Liver (tissue), 9 donors: ENCODE results near the gene MECP2. TPM values are rescaled to one million over a fixed set of nuclear protein-coding genes. Genes with fewer than 3 reads are reported as not detected.
A peak's percentile ranks its signal among the peaks of the same experiment; 100 is the strongest.

ENCODE experiments used
- DNase-seq: peaks from one replicate; pipeline ENCODE4 v3.0.0-alpha.2; 2017; ENCODE audit warnings: low spot score
- H3K27ac ChIP-seq, 2 donors: one replicate each; pipeline ENCODE4 v1.7.0; 2013; ENCODE audit warnings: inconsistent platforms in 2 of 2, low read length in 2 of 2, control low read depth in 1 of 2, low read depth in 1 of 2, mild to moderate bottlenecking in 1 of 2
- H3K27me3 ChIP-seq, 4 donors: one replicate each; pipeline versions ENCODE4 v1.6.1 to v1.7.0; 2013; ENCODE audit warnings: low read length in 3 of 4, inconsistent platforms in 1 of 4, mild to moderate bottlenecking in 1 of 4, moderate library complexity in 1 of 4; ENCODE audit not compliant: control insufficient read depth in 4 of 4, insufficient read depth in 4 of 4
- H3K36me3 ChIP-seq, 4 donors: one replicate each; pipeline versions ENCODE4 v1.6.1 to v1.7.0; 2013; ENCODE audit warnings: low read length in 3 of 4, mild to moderate bottlenecking in 3 of 4, low read depth in 1 of 4, moderate library complexity in 1 of 4; ENCODE audit not compliant: control insufficient read depth in 4 of 4, insufficient read depth in 3 of 4
- H3K4me1 ChIP-seq, 4 donors: one replicate each; pipeline versions ENCODE4 v1.6.1 to v1.7.0; 2013; ENCODE audit warnings: low read length in 3 of 4, mild to moderate bottlenecking in 3 of 4, moderate library complexity in 1 of 4; ENCODE audit not compliant: control insufficient read depth in 4 of 4, insufficient read depth in 4 of 4
- H3K4me3 ChIP-seq, 3 donors: one replicate each; pipeline versions ENCODE4 v1.6.1 to v1.7.0; 2013; ENCODE audit warnings: low read length in 3 of 3, control low read depth in 1 of 3, low read depth in 1 of 3, mild to moderate bottlenecking in 1 of 3
- H3K9ac ChIP-seq, 2 donors: one replicate each; pipeline ENCODE4 v1.7.0; 2013; ENCODE audit warnings: low read length in 2 of 2, mild to moderate bottlenecking in 2 of 2, moderate library complexity in 2 of 2, control low read depth in 1 of 2, low read depth in 1 of 2
- H3K9me3 ChIP-seq, 4 donors: one replicate each; pipeline versions ENCODE4 v1.6.1 to v1.7.0; 2013; ENCODE audit warnings: low read length in 3 of 4; ENCODE audit not compliant: control insufficient read depth in 4 of 4
- EGR1 ChIP-seq, 2 donors: IDR thresholded peaks; 2 replicates each; pipeline ENCODE4 v1.6.1; 2016 to 2018; ENCODE audit warnings: antibody characterized with exemption in 2 of 2, low read depth in 2 of 2
- FOXA1 ChIP-seq: IDR thresholded peaks from 2 replicates; pipeline ENCODE4 v1.6.1; 2016; ENCODE audit warnings: antibody characterized with exemption
- FOXA2 ChIP-seq: IDR thresholded peaks from 2 replicates; pipeline ENCODE4 v1.6.1; 2016; ENCODE audit warnings: antibody characterized with exemption
- GABPA ChIP-seq, 2 donors: IDR thresholded peaks in 1 of 2; conservative IDR thresholded peaks in 1 of 2; 2 replicates each; pipeline ENCODE4 v1.6.1; 2016; ENCODE audit warnings: antibody characterized with exemption in 2 of 2, mild to moderate bottlenecking in 1 of 2, moderate library complexity in 1 of 2
- HNF4A ChIP-seq, 2 donors: conservative IDR thresholded peaks; 2 replicates each; pipeline ENCODE4 v1.6.1; 2016; ENCODE audit warnings: antibody characterized with exemption in 2 of 2, mild to moderate bottlenecking in 2 of 2
- HNF4G ChIP-seq: IDR thresholded peaks from 2 replicates; pipeline ENCODE4 v1.6.1; 2016; ENCODE audit warnings: antibody characterized with exemption
- JUND ChIP-seq, 2 donors: IDR thresholded peaks; 2 replicates each; pipeline ENCODE4 v1.6.1; 2016; ENCODE audit warnings: antibody characterized with exemption in 2 of 2
- NR2F2 ChIP-seq: IDR thresholded peaks from 2 replicates; pipeline ENCODE4 v1.6.1; 2016; ENCODE audit warnings: antibody characterized with exemption
- RAD21 ChIP-seq, 2 donors: IDR thresholded peaks; 2 replicates each; pipeline ENCODE4 v1.6.1; 2016; ENCODE audit warnings: antibody characterized with exemption in 2 of 2, mild to moderate bottlenecking in 2 of 2
- RXRA ChIP-seq, 2 donors: IDR thresholded peaks; 2 replicates each; pipeline ENCODE4 v1.6.1; 2017 to 2018; ENCODE audit warnings: antibody characterized with exemption in 2 of 2, mild to moderate bottlenecking in 1 of 2
- SP1 ChIP-seq: IDR thresholded peaks from 2 replicates; pipeline ENCODE4 v1.6.1; 2018; ENCODE audit warnings: antibody characterized with exemption, mild to moderate bottlenecking
- TAF1 ChIP-seq: conservative IDR thresholded peaks from 2 replicates; pipeline ENCODE4 v1.6.1; 2016; ENCODE audit warnings: antibody characterized with exemption, mild to moderate bottlenecking
- YY1 ChIP-seq: IDR thresholded peaks from 2 replicates; pipeline ENCODE4 v1.6.1; 2016; ENCODE audit warnings: antibody characterized with exemption, mild to moderate bottlenecking
- WGBS: extraction: QIAGEN DNeasy Blood & Tissue Kit; methylation state at CpG from one replicate; pipeline ENCODE4 v1.1.7; 2013; 5-methylcytosine and 5-hydroxymethylcytosine counted together
- polyA plus RNA-seq, 2 donors: library from polyadenylated mRNA; stranded (reverse) in 1 of 2; unstranded in 1 of 2; fragments of 200-250 nt in 1 of 2; fragments of >200 nt in 1 of 2; fragmentation: Nextera tagmentation in 1 of 2; extraction: Ambion mirVana in 1 of 2; gene quantifications; one replicate each; pipeline versions ENCODE4 v1.2.1 to v1.2.3, GENCODE V29; 2013 to 2015
- total RNA-seq, 2 donors: library from RNA; depleted of rRNA; stranded (reverse); fragments of >200 nt; gene quantifications; one replicate each; pipeline ENCODE4 v1.2.3, GENCODE V29; 2014
- TF ChIP-seq, protein P1 (sequence below): IDR thresholded peaks from 2 replicates; pipeline ENCODE4 v1.6.1; 2016; ENCODE audit warnings: antibody characterized with exemption
- TF ChIP-seq, protein P2 (sequence below): IDR thresholded peaks from 2 replicates; pipeline ENCODE4 v1.6.1; 2016; ENCODE audit warnings: antibody characterized with exemption
- TF ChIP-seq, protein P3 (sequence below): IDR thresholded peaks from 2 replicates; pipeline ENCODE4 v1.6.1; 2016; ENCODE audit warnings: antibody characterized with exemption
- donor health status: healthy.
- donor health status: healthy.
- donor health status: healthy.
- donor health status: healthy.
- donor health status: healthy.

Gene MECP2
- total and polyA plus RNA-seq, 4 donors = 6.9 to 22.0 (median 10.0) TPM

DNA sequence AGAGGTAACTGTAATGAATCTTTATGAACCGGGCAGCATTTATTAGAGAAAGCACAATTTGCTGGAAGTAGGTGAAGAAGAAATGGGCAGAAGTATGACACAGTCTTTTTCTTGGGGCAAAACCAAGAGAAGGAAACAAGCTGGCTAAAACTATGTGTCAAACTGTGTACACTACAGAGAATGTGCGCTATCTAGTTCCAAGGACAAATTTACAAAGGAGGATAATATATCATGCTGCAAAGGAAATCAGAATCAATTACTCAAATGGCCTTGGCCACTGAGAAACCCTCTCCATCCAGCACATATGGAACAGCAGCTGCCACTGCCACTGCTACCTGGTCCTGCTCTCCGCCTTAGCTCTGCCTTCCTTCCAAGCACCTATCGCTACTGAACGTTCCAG lies 17.1 kb upstream of the MECP2 start (continued):
- TF ChIP-seq EGR1 (IDR thresholded peaks at IDR 0.05; ENCODE audit: low read depth in 2 of 2) (no peak), YY1 (no peak), RAD21 (IDR thresholded peaks at IDR 0.05) (no peak), FOXA1 (no peak), FOXA2 (no peak), GABPA (IDR thresholded peaks at IDR 0.05 in 1 of 2, conservative IDR thresholded peaks at IDR 0.05 in 1 of 2) (no peak), JUND (IDR thresholded peaks at IDR 0.05) (no peak)
- TF ChIP-seq, protein P1, sequence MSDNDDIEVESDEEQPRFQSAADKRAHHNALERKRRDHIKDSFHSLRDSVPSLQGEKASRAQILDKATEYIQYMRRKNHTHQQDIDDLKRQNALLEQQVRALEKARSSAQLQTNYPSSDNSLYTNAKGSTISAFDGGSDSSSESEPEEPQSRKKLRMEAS = no peak
- TF ChIP-seq, protein P2, sequence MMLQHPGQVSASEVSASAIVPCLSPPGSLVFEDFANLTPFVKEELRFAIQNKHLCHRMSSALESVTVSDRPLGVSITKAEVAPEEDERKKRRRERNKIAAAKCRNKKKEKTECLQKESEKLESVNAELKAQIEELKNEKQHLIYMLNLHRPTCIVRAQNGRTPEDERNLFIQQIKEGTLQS = no peak

DNA sequence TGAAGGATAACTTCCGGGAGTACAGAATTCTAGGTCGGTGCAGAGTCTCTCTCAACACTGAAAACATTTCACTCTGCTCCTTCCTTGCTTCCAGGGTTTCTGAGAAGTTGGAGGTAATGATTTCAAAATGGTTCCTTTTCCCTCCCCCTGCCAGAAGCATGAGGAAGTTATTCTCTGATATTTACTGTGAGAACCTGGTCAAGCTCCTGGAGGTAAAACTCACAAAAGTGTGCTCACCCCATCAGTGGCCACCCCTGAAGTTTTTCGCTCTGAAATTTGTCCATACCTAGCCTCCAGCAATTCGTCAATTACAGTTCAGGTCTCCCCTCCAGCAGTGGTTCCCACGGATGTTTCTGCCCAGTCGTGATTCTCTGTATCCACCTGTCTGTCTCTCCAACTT lies 16.2 kb upstream of the MECP2 start:
- 70% methylated on average over 6 of the region's 6 CpGs for WGBS
- Histone ChIP-seq H3K27me3 (no peaks in the 10 kb centered on the region), H3K27ac (no peak overlapping the region), H3K36me3 (no peaks in the 10 kb centered on the region), H3K4me1 (no peaks in the 10 kb centered on the region), H3K9ac (no peak overlapping the region), H3K4me3 (no peak overlapping the region), H3K9me3 (peaks cover 0 to 5% (median 0%) of the 10 kb centered on the region in 4 donors)
- DNase-seq = no peak
- TF ChIP-seq GABPA (IDR thresholded peaks at IDR 0.05 in 1 of 2, conservative IDR thresholded peaks at IDR 0.05 in 1 of 2) (no peak), HNF4G (no peak), RXRA (IDR thresholded peaks at IDR 0.05) (no peak), HNF4A (conservative IDR thresholded peaks at IDR 0.05) (no peak)
- TF ChIP-seq, protein P2 = no peak

DNA sequence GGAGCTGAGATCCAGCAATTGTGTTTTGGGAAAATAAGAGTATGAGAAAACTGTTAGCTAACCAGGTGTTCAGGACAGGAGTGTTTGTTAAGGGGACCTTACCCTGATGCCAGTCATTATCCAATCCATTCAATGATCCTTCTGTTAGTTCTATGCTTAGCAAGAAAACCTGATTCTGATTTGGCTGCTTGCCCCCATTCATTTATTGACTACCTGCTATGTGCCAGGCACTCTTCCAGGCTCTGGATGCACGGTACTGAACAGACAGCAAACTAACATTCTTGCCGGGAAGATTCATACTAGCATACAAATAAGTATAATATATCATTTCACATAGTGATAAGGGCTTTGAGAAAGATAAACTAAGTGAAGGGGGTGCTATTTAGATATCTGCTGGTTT lies 1.0 kb upstream of the MECP2 start:
- TF ChIP-seq, protein P3, sequence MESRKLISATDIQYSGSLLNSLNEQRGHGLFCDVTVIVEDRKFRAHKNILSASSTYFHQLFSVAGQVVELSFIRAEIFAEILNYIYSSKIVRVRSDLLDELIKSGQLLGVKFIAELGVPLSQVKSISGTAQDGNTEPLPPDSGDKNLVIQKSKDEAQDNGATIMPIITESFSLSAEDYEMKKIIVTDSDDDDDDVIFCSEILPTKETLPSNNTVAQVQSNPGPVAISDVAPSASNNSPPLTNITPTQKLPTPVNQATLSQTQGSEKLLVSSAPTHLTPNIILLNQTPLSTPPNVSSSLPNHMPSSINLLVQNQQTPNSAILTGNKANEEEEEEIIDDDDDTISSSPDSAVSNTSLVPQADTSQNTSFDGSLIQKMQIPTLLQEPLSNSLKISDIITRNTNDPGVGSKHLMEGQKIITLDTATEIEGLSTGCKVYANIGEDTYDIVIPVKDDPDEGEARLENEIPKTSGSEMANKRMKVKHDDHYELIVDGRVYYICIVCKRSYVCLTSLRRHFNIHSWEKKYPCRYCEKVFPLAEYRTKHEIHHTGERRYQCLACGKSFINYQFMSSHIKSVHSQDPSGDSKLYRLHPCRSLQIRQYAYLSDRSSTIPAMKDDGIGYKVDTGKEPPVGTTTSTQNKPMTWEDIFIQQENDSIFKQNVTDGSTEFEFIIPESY = no peak
- TF ChIP-seq FOXA2 (no peak), GABPA (IDR thresholded peaks at IDR 0.05 in 1 of 2, conservative IDR thresholded peaks at IDR 0.05 in 1 of 2) (no peak), NR2F2 (no peak)
- Histone ChIP-seq H3K4me3 (no peak overlapping the region), H3K36me3 (no peaks in the 10 kb centered on the region), H3K9ac (no peak overlapping the region), H3K27me3 (no peaks in the 10 kb centered on the region), H3K4me1 (peaks cover 0 to 29% (median 22%) of the 10 kb centered on the region in 4 donors), H3K9me3 (no peaks in the 10 kb centered on the region), H3K27ac (peak overlapping the region; percentile 54 to 67)
- no peak for DNase-seq
- WGBS = 31% methylated on average over 2 of the region's 2 CpGs

DNA sequence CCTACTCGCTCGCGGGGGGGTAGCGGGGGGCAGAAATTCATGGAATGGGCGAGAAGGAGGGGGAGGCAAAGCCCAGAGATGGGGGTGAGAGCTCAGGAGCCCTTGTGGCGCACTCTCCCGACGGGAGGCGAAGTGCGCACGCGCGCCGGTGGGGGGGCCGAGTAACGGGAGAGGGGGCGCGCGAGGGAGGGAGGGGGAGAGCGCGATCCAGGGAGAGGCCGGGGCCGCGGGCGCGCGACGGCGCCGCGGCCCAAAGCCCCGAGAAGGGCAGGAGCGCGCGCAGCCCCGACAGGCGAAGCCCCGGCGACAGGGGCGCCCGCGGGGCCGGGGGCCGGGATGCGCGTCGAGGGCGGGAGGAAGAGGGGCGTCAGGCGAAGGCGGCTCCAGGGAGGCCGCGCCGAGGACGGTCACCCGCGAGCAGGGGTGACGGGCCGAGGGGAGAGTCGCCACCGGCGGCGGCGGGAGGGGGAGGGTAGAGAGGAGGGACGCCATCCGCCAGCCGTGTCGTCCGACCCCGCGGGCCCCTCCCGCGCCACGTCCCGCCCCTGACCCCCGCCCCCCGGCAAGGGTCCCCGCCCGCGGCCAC lies 421 bp downstream of the MECP2 start:
- DNase-seq = peak; percentile 67
- H3K36me3 ChIP-seq = no peaks in the 10 kb centered on the region
- peak overlapping the region; percentile 72 to 78 for H3K27ac ChIP-seq
- peak overlapping the region; percentile 64 to 91 (median 67) for H3K4me3 ChIP-seq
- peak overlapping the region; percentile 5 to 55 for H3K9ac ChIP-seq
- H3K4me1 ChIP-seq = peaks cover 0 to 34% (median 24%) of the 10 kb centered on the region in 4 donors
- no peak for TF ChIP-seq TAF1
- TF ChIP-seq, protein P3 = no peak
- no peak for TF ChIP-seq FOXA2
- no peak for TF ChIP-seq NR2F2
- no peak for TF ChIP-seq SP1
- no peak for TF ChIP-seq RAD21 (IDR thresholded peaks at IDR 0.05)
- TF ChIP-seq FOXA1 = no peak
- TF ChIP-seq, protein P1 = no peak
- TF ChIP-seq RXRA (IDR thresholded peaks at IDR 0.05) = no peak
- WGBS = under 1% methylated on average over 71 of the region's 80 CpGs
- no peaks in the 10 kb centered on the region for H3K27me3 ChIP-seq
- no peaks in the 10 kb centered on the region for H3K9me3 ChIP-seq
